AG09309 (cell line): ENCODE measurements around the gene LIMS2.

Experiments used
- DNase-seq: peaks from one replicate; pipeline ENCODE4 v3.0.0-alpha.2; 2010; ENCODE audit warnings: low read depth
- H3K4me3 ChIP-seq: 2 replicates; pipeline ENCODE4 v1.5.1; 2011; ENCODE audit warnings: mild to moderate bottlenecking, low read depth, low read length, moderate library complexity; ENCODE audit not compliant: control insufficient read depth
- TF ChIP-seq, protein P1 (sequence below): IDR thresholded peaks from 2 replicates; pipeline ENCODE4 v1.5.1; 2011; ENCODE audit warnings: mild to moderate bottlenecking, low read depth, low read length, inconsistent platforms; ENCODE audit not compliant: insufficient read depth, control insufficient read depth; ENCODE audit errors: missing control alignments

Gene LIMS2

DNA sequence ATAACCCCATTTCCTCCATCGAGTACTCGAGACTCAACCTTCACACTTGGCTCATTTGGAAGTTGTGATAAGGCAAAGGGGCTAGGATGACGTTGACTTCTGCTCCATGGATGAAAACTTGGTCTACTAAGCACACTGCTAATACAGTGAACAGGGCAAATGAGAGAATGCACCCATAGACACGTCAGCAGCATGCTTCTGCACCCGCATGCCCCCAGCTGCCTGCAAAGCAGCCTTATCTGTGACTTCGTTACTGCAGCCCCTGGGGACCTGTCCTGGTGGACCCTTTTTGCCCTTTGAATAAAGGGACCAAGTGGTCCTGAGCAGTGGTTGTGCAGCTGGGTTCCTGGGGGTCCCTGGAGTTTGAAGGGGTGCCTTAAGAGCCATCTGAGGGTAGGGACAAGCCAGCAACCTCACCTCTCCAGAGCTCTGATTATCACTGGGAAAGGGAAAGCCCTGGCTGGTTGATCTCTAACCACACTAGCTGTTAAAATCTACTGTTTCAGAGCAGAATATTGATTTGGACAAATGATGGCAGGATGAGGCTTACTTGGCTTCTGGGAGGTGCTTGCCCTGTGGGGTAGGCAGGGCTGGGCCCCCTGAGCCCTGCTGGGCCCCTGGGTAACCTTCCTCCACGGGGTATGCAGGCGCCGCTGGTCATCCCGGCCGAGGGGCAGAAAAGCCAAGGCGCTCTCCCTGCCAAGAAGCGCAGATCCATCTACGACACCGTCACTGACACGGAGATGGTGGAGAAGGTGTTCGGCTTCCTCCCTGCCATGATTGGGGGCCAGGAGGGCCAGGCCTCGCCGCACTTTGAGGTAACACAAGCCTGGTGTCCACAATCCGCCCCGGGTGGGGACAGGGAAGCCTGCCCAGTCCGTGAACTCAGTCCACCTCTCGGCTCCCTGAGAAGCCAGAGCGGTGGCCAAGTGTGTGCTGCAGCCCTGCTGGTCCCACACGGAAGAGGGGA lies 67.0 kb downstream of the LIMS2 start:
- DNase-seq: no peak
- TF ChIP-seq, protein P1, sequence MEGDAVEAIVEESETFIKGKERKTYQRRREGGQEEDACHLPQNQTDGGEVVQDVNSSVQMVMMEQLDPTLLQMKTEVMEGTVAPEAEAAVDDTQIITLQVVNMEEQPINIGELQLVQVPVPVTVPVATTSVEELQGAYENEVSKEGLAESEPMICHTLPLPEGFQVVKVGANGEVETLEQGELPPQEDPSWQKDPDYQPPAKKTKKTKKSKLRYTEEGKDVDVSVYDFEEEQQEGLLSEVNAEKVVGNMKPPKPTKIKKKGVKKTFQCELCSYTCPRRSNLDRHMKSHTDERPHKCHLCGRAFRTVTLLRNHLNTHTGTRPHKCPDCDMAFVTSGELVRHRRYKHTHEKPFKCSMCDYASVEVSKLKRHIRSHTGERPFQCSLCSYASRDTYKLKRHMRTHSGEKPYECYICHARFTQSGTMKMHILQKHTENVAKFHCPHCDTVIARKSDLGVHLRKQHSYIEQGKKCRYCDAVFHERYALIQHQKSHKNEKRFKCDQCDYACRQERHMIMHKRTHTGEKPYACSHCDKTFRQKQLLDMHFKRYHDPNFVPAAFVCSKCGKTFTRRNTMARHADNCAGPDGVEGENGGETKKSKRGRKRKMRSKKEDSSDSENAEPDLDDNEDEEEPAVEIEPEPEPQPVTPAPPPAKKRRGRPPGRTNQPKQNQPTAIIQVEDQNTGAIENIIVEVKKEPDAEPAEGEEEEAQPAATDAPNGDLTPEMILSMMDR: no peak
- no peak overlapping the region for H3K4me3 ChIP-seq

DNA sequence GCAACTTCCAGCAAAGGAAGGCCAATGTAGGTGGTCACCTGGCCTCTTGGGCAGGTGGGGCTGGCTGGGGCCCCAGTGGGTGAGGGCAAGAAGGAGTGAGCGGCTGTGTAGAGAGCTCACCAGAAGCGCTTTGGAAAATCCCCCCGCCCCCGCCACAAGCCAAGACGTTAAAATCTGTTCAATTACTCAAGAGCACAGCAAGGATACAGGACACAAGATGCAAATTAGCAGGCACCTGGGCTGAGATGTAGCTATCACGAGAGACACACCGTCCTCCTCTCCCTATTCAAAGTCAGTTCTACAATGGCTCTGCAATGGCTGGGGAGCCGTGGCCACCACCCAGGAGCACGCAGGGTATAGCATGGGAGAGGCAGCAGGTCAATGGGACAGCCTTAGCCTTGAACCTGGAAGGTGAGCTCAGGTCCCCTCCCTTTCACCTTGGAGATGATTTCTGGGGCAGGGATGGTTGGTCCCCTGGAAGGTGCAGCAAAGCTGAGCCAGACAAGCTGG lies 67.9 kb downstream of the LIMS2 start:
- no peak overlapping the region for H3K4me3 ChIP-seq
- DNase-seq: no peak
- TF ChIP-seq, protein P1: no peak

DNA sequence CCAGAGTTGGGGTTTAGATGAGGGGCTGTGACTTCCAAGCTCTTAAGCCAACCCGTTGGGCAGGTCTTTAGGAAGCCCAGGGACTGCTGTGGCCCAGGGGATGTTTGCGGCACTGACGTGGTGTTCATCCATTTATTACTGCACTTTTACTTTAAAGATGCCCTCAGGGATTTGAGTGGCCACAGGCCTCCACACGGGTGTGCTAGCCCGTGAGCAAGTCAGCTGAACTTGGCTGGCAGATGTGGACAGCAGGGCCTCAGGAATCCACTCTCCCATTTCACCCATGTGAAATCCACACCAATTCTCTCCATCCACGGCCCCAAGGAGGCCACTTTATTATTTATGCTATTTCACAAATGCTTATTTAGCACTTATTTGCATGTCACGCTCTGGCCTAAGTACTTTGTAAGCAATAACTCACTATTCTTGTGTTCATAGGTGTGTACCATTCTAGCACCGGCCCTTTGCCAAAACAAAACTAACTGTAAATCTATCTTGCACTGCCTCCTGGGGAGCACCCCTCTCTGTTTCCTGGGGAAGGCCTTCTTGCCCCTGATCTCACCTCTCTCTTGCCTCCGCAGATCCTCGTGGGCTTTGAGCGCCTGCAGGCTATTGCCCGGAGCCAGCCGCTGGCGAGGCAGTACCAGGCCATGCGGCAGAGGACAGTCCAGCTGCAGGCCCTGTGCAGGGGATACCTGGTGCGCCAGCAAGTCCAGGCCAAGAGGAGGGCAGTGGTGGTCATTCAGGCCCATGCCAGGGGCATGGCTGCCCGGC lies 68.5 kb downstream of the LIMS2 start:
- H3K4me3 ChIP-seq: no peak overlapping the region
- no peak for DNase-seq
- TF ChIP-seq, protein P1: no peak

DNA sequence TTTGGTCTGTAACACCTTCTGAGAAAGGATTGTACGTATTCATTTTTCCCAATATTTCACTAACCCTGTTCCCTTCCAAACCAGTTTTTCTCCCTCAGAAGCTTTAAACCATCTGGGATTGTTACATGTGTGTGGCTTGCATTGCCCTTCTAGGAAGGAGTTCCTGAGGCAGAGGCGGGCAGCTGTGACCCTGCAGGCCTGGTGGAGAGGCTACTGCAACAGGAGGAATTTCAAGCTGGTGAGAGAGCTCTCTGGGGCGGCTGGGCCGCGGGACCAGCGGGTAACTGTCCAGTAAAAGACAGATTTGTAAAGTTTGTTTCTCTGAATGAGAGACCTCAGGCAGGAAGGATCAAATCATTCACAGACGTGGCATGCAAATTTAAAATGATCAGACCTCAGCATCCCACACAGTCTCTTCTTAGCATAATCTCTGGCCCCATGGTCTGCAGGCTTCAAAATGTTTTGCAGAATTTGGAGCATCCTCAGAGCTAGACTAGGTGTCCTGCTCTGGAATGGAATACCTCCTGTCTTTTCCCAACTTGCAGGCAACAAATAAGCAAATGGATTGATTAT lies 69.6 kb downstream of the LIMS2 start:
- TF ChIP-seq, protein P1: no peak
- no peak for DNase-seq

DNA sequence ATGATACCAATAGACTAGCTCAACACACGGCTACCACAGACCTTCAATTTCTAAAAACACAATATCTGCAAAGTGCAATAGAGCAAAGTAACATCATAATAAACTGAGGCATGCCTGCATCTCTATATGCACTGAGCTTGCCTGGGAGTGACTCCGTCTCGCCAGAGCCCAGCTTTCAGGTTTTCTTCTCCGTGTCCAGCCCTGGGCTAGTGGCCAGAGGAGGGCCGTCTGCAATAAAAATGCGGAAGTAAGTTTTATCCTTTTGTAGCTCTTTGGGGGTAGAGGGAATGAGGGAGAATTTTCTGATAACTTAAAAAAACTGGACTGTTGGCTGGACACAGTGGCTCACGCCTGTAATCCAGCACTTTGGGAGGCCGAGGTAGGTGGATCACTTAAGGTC lies 70.3 kb downstream of the LIMS2 start:
- DNase-seq: no peak
- H3K4me3 ChIP-seq: no peak overlapping the region
- TF ChIP-seq, protein P1: no peak

More for the DNA sequence above, 69.6 kb downstream of the LIMS2 start:
- no peak overlapping the region for H3K4me3 ChIP-seq

DNA sequence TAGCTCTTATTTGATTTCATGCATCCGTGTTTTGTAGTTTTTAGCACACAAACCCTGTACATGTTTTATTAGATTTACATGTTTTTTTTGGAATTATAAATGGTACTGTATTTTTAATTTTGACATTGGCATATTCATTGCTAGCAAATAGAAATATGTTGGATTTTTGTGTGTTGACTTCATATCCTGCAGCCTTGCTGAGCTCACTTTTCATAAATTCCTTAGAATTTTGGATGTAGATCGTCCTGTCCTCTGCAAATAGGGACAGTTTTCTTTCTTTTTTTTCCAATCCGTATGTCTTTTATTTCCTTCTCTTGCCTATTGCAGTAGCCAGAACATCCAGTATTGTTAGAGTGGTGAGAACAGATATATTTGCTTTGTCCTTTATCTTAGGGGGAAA lies 76.1 kb downstream of the LIMS2 start:
- TF ChIP-seq, protein P1: no peak

More for the DNA sequence above, 76.1 kb downstream of the LIMS2 start:
- no peak overlapping the region for H3K4me3 ChIP-seq
- no peak for DNase-seq
